Stimulated activated CD4-positive, alpha-beta T cell treated with anti-CD3 and anti-CD28 coated beads, Interleukin-4, amount 100 ng/mL, for 48 hours (primary cell): ENCODE results near the gene MEAF6.
"Not testable (repeated sequence)": the region's sequence is repeated elsewhere in the genome, so short reads cannot be mapped to it uniquely, and the experiment has no call there.

ENCODE experiments used
- DNase-seq, 2 donors: peaks; one replicate each; pipeline ENCODE4 v3.0.0-alpha.2; 2020; ENCODE audit warnings: low read depth in 2 of 2

The MEAF6 gene

GRCh38 chr1:37532418-37533156 is 18.0 kb upstream of the MEAF6 start:
- not testable (repeated sequence) for DNase-seq

- DNase-seq = not testable (repeated sequence)
Measured at GRCh38 chr1:37529888-37530287, 15.3 kb upstream of the MEAF6 start.

- DNase-seq = no peak
Measured at GRCh38 chr1:37519613-37520012, 5.0 kb upstream of the MEAF6 start.

- peak in 1 of 2 donors; percentile 26 for DNase-seq
Measured at GRCh38 chr1:37518929-37519328, 4.4 kb upstream of the MEAF6 start.

- not testable (repeated sequence) for DNase-seq
Measured at GRCh38 chr1:37518241-37518640, 3.7 kb upstream of the MEAF6 start.

GRCh38 chr1:37517569-37517968 is 3.0 kb upstream of the MEAF6 start:
- DNase-seq = no peak

GRCh38 chr1:37515185-37516034 is 844 bp upstream of the MEAF6 start:
- no peak for DNase-seq

GRCh38 chr1:37513795-37514349 is 694 bp downstream of the MEAF6 start:
- DNase-seq = peak; percentile 54 to 58

- no peak for DNase-seq
Measured at GRCh38 chr1:37509181-37509580, 5.4 kb downstream of the MEAF6 start.

GRCh38 chr1:37506740-37507139 is 7.8 kb downstream of the MEAF6 start:
- no peak for DNase-seq

- not testable (repeated sequence) for DNase-seq
Measured at GRCh38 chr1:37502791-37503190, 11.8 kb downstream of the MEAF6 start.

- DNase-seq = no peak
Measured at GRCh38 chr1:37502104-37502503, 12.5 kb downstream of the MEAF6 start.

- DNase-seq = no peak
Measured at GRCh38 chr1:37501661-37502060, 12.9 kb downstream of the MEAF6 start.

- no peak for DNase-seq
Measured at GRCh38 chr1:37498872-37499617, 15.5 kb downstream of the MEAF6 start.

- DNase-seq = no peak
Measured at GRCh38 chr1:37497832-37498231, 16.7 kb downstream of the MEAF6 start.

- DNase-seq = no peak
Measured at GRCh38 chr1:37495875-37496274, 18.7 kb downstream of the MEAF6 start.

GRCh38 chr1:37493336-37494098 is 21.0 kb downstream of the MEAF6 start:
- DNase-seq = no peak

GRCh38 chr1:37487619-37487984 is 27.0 kb downstream of the MEAF6 start:
- DNase-seq = no peak

GRCh38 chr1:37486680-37487618 is 27.6 kb downstream of the MEAF6 start:
- DNase-seq = peak in 1 of 2 donors; percentile 84
